Astrocyte (in vitro differentiated cells and primary cell): Measurements from ENCODE around the gene ZBTB16.

Source experiments
- CTCF ChIP-seq: IDR thresholded peaks from 2 replicates; pipeline ENCODE4 v1.5.1; 2011; ENCODE audit warnings: low read depth, mild to moderate bottlenecking, inconsistent platforms, low read length, moderate library complexity; ENCODE audit not compliant: insufficient read depth
- EZH2 ChIP-seq: IDR thresholded peaks from 2 replicates; pipeline ENCODE4 v1.6.1; 2012; ENCODE audit warnings: mild to moderate bottlenecking, low read length, inconsistent platforms; ENCODE audit not compliant: insufficient read depth

- no peak for TF ChIP-seq EZH2
- TF ChIP-seq CTCF, result no peak
These were observed 31.6 kb upstream of the ZBTB16 start for GRCh38 chr11:114027926-114028325.
